ENCODE measurements around the gene KLHL26. TPM values are rescaled to one million over a fixed set of nuclear protein-coding genes. Genes with fewer than 3 reads are reported as not detected.
A peak's percentile ranks its signal among the peaks of the same experiment; 100 is the strongest.

KLHL26 gene
- total and polyA plus RNA-seq, 9 of the 15 experiments (the other 6 are each of a cell fraction or from before 2014, with no cell fraction given): 0.13 to 13.3 (median 1.4) TPM

DNA sequence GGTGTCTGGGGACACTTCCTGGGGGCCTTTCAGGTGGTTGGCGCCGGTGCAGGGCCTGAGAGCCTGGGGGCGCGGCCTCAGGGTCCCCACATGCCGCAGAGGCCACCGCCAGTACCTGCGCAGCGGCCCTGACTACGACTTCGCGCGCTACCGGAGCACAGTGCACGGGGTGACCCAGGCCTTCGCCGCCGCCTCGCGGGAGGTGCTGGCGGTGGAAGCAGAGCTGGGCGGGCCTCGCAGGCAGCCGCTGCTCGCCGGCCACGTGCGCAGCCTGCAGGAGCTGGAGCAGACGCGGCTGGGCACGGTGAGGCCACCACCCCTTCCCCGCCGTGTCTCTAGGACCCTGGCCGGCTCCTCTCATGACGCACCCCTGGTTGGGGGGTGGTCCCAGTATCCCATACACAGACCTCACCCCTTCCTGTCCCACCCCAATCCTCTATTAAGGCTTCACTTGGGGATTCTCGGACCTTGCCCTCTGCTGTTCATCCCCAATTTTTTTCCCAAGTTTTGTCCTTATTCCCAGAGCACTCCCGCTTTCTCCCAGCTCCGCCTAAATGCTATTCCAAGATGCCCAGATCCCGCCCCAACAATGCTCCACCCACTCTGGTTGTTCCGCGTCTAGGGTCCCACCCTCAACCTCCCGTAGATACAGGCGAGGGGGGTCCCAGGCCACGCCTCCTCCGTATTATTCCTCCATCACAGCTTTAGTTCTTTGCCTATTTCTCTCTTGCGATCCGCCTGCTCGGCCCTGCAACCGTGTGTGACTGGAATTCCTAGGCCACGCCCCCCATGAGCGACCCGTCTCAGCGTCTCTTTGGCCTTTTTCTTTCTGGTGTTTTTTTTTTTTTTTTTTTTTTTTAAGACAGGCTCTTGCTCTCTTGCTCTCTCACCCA lies 47.2 kb upstream of the KLHL26 start (continued):
- TF ChIP-seq NCOA2 (IDR thresholded peaks at IDR 0.05; ENCODE audit: partially characterized antibody in 2 of 2) (no peak), HBP1 (CRISPR knock-in tag; IDR thresholded peaks at IDR 0.05) (no peak), ZFPM2 (CRISPR knock-in tag; IDR thresholded peaks at IDR 0.05) (no peak), STAG1 (CRISPR knock-in tag; IDR thresholded peaks at IDR 0.05; ENCODE audit: borderline replicate concordance) (peak; percentile 13; the same call in 1 of the 2 replicates), NR3C1 (CRISPR knock-in tag; IDR thresholded peaks at IDR 0.05) (peak; percentile 95), HDAC8 (tag; IDR thresholded peaks at IDR 0.05) (no peak), ZC3H4 (CRISPR knock-in tag; IDR thresholded peaks at IDR 0.05; ENCODE audit: borderline replicate concordance) (no peak), TEAD4 (IDR thresholded peaks at IDR 0.05; ENCODE audit: low read length) (0 out of 2 replicates have a peak, but pooled peaks have one; percentile 19), TEAD4 (CRISPR knock-in tag; IDR thresholded peaks at IDR 0.05; ENCODE audit: borderline replicate concordance) (peak; percentile 86; the same call in 1 of the 2 replicates), SAFB (IDR thresholded peaks at IDR 0.05; ENCODE audit: borderline replicate concordance, low read depth, low read length) (no peak), PATZ1 (CRISPR knock-in tag; IDR thresholded peaks at IDR 0.05; ENCODE audit: borderline replicate concordance) (no peak), TCF3 (CRISPR knock-in tag; IDR thresholded peaks at IDR 0.05) (peak; percentile 51; the same call in 1 of the 2 replicates), POLR2B (IDR thresholded peaks at IDR 0.05; ENCODE audit: low read depth, partially characterized antibody) (no peak), SNIP1 (IDR thresholded peaks at IDR 0.05; ENCODE audit: low read depth) (no peak), ZBED1 (IDR thresholded peaks at IDR 0.05) (no peak), CHCHD3 (CRISPR knock-in tag; IDR thresholded peaks at IDR 0.05) (no peak), ZNF609 (CRISPR knock-in tag; IDR thresholded peaks at IDR 0.05; ENCODE audit: borderline replicate concordance) (0 out of 2 replicates have a peak, but pooled peaks have one; percentile 54), ESRRB (CRISPR knock-in tag; IDR thresholded peaks at IDR 0.05; ENCODE audit: borderline replicate concordance) (no peak), ZBTB8A (IDR thresholded peaks at IDR 0.05; ENCODE audit: partially characterized antibody) (no peak), CBX1 (IDR thresholded peaks at IDR 0.05; ENCODE audit: low read depth) (peak; percentile 83; the same call in 1 of the 2 replicates)
